ENCODE data around the gene CNMD.

The CNMD gene

GRCh38 chr13:52739468-52740071, at the start of gene CNMD:
CNMD (minus strand) TSS chr13:52739820; CDS start chr13:52739701, 119 bp downstream.
- Histone ChIP-seq H3K4me1 (ENCODE audit: insufficient read depth, low read length) (peaks cover 14% of the 10 kb centered on the region), H3K9me3 (ENCODE audit: low read length) (no peaks in the 10 kb centered on the region), H2AFZ (ENCODE audit: low read depth, low read length) (no peak within 1 kb of the TSS), H3K4me3 (ENCODE audit: low read length) (no peak within 1 kb of the TSS), H3K36me3 (ENCODE audit: insufficient read depth, low read length) (no peaks in the 10 kb centered on the region), H3K27me3 (ENCODE audit: insufficient read depth, low read length) (no peaks in the 10 kb centered on the region)

DNA sequence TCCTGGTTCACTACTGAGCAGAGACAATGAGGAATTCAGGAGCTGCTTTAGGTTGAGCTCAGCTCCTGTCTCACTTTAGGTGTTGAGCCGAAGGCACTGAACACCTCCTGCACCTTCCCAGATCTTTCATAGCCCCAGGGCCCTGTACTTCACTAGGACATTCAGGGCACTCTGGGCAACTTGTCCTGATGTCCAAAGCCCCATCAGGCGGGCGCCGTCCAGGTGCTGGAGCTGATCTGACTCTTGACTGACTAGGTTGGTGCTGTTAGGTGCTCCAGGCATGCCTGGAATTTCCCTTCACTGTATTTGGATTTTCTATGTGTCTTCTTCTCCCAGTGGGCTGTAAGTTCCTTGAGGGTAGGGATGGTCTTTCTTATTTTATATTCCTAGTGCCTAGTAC, 48.4 kb upstream of the CNMD start:
- Histone ChIP-seq H3K4me1 (ENCODE audit: insufficient read depth, low read length) (peaks cover 19% of the 10 kb centered on the region), H3K4me3 (ENCODE audit: low read length) (no peak overlapping the region), H2AFZ (ENCODE audit: low read depth, low read length) (no peak overlapping the region), H3K27me3 (ENCODE audit: insufficient read depth, low read length) (peaks cover 5% of the 10 kb centered on the region), H3K9me3 (ENCODE audit: low read length) (no peaks in the 10 kb centered on the region), H3K36me3 (ENCODE audit: insufficient read depth, low read length) (no peaks in the 10 kb centered on the region)

GRCh38 chr13:52787235-52787634, 47.6 kb upstream of the CNMD start:
- peaks cover 10% of the 10 kb centered on the region for H3K27me3 ChIP-seq (ENCODE audit: insufficient read depth, low read length)
- no peaks in the 10 kb centered on the region for H3K36me3 ChIP-seq (ENCODE audit: insufficient read depth, low read length)
- H3K4me1 ChIP-seq (ENCODE audit: insufficient read depth, low read length), result peaks cover 19% of the 10 kb centered on the region
- H3K9me3 ChIP-seq (ENCODE audit: low read length), result no peaks in the 10 kb centered on the region
- H3K4me3 ChIP-seq (ENCODE audit: low read length), result no peak overlapping the region
- H2AFZ ChIP-seq (ENCODE audit: low read depth, low read length), result no peak overlapping the region

- H3K9me3 ChIP-seq (ENCODE audit: low read length), result no peaks in the 10 kb centered on the region
Observed at GRCh38 chr13:52786766-52787165, 47.1 kb upstream of the CNMD start.

DNA sequence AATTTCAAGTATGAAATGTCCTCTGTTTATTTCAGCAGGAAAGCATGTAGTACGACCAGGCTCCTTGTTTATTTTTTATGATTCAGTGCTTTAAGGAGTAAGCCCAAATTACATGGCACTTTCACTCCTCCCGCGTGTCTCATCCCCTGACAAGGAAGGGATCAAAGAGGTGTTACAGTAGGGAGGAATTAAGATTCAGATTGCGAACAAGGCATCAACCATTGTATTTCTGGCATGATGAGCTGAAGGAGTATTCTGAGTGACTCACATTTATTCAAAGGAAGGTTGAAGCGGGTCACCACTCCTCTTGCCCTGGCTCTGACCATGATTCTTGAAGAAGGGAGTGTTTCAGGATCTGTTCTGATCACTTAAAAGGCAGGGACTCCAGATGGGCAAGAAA, 46.1 kb upstream of the CNMD start:
- Histone ChIP-seq H3K36me3 (ENCODE audit: insufficient read depth, low read length) (no peaks in the 10 kb centered on the region), H2AFZ (ENCODE audit: low read depth, low read length) (no peak overlapping the region), H3K4me3 (ENCODE audit: low read length) (no peak overlapping the region), H3K27me3 (ENCODE audit: insufficient read depth, low read length) (peaks cover 15% of the 10 kb centered on the region), H3K9me3 (ENCODE audit: low read length) (no peaks in the 10 kb centered on the region), H3K4me1 (ENCODE audit: insufficient read depth, low read length) (peaks cover 19% of the 10 kb centered on the region)

More at GRCh38 chr13:52786766-52787165, 47.1 kb upstream of the CNMD start:
- H3K4me1 ChIP-seq (ENCODE audit: insufficient read depth, low read length), result peaks cover 19% of the 10 kb centered on the region
- H3K4me3 ChIP-seq (ENCODE audit: low read length), result no peak overlapping the region
- H3K36me3 ChIP-seq (ENCODE audit: insufficient read depth, low read length), result no peaks in the 10 kb centered on the region
- H3K27me3 ChIP-seq (ENCODE audit: insufficient read depth, low read length), result peaks cover 10% of the 10 kb centered on the region
- no peak overlapping the region for H2AFZ ChIP-seq (ENCODE audit: low read depth, low read length)

- H3K36me3 ChIP-seq (ENCODE audit: insufficient read depth, low read length), result no peaks in the 10 kb centered on the region
- no peak overlapping the region for H2AFZ ChIP-seq (ENCODE audit: low read depth, low read length)
- no peaks in the 10 kb centered on the region for H3K9me3 ChIP-seq (ENCODE audit: low read length)
- H3K4me3 ChIP-seq (ENCODE audit: low read length), result no peak overlapping the region
- peaks cover 15% of the 10 kb centered on the region for H3K27me3 ChIP-seq (ENCODE audit: insufficient read depth, low read length)
- peaks cover 19% of the 10 kb centered on the region for H3K4me1 ChIP-seq (ENCODE audit: insufficient read depth, low read length)
Observed at GRCh38 chr13:52784591-52785340, 45.1 kb upstream of the CNMD start.

DNA sequence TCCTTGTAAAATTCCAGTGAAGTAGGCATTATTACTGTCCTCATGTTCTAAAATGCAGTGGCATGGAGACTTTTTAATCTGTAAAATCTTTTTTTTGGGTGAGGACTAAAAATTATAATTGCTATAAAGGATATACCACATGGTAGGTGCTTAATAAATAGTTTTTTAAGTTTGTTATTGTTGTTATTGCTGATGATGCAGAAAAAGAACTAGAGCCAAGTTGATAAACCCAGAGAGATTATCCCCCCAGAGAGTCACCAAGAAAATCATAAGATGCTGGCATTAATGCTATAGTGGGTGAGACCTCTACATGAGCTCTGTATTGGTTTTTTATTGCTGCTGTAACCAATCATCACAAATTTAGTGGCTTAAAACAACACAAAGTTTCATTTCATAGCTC, 44.3 kb upstream of the CNMD start:
- Histone ChIP-seq H3K4me3 (ENCODE audit: low read length) (no peak overlapping the region), H3K9me3 (ENCODE audit: low read length) (no peaks in the 10 kb centered on the region), H3K4me1 (ENCODE audit: insufficient read depth, low read length) (peaks cover 19% of the 10 kb centered on the region), H2AFZ (ENCODE audit: low read depth, low read length) (no peak overlapping the region), H3K27me3 (ENCODE audit: insufficient read depth, low read length) (peaks cover 18% of the 10 kb centered on the region), H3K36me3 (ENCODE audit: insufficient read depth, low read length) (no peaks in the 10 kb centered on the region)

- H3K36me3 ChIP-seq (ENCODE audit: insufficient read depth, low read length), result no peaks in the 10 kb centered on the region
- H3K4me3 ChIP-seq (ENCODE audit: low read length), result no peak overlapping the region
- H3K9me3 ChIP-seq (ENCODE audit: low read length), result no peaks in the 10 kb centered on the region
- peaks cover 21% of the 10 kb centered on the region for H3K27me3 ChIP-seq (ENCODE audit: insufficient read depth, low read length)
- no peak overlapping the region for H2AFZ ChIP-seq (ENCODE audit: low read depth, low read length)
- peaks cover 19% of the 10 kb centered on the region for H3K4me1 ChIP-seq (ENCODE audit: insufficient read depth, low read length)
Observed at GRCh38 chr13:52782471-52783448, 43.1 kb upstream of the CNMD start.

DNA sequence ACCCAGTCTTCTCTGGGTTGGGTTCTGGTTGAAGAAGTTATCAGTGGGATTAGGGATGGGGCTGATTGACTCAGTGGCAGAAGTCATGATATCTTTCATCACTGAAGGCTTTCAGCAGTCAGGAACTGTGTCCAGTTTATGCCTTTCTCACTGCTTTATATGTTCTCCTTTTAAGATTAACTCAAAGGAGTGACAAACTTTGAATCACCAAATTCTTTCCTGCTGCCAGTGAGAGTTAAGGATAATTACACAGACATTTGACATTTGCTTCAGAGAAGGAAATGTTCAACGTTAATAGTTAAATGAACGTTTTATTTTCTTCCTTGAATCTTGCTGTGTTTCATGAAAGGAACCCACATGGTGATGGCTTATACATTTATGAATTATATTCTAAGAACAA, 41.0 kb upstream of the CNMD start:
- Histone ChIP-seq H3K9me3 (ENCODE audit: low read length) (no peaks in the 10 kb centered on the region), H3K4me1 (ENCODE audit: insufficient read depth, low read length) (peaks cover 7% of the 10 kb centered on the region), H3K36me3 (ENCODE audit: insufficient read depth, low read length) (no peaks in the 10 kb centered on the region), H3K4me3 (ENCODE audit: low read length) (no peak overlapping the region), H3K27me3 (ENCODE audit: insufficient read depth, low read length) (peaks cover 25% of the 10 kb centered on the region), H2AFZ (ENCODE audit: low read depth, low read length) (no peak overlapping the region)

GRCh38 chr13:52780092-52780491, 40.5 kb upstream of the CNMD start:
- no peak overlapping the region for H2AFZ ChIP-seq (ENCODE audit: low read depth, low read length)
- H3K36me3 ChIP-seq (ENCODE audit: insufficient read depth, low read length), result no peaks in the 10 kb centered on the region
- H3K4me1 ChIP-seq (ENCODE audit: insufficient read depth, low read length), result peaks cover 4% of the 10 kb centered on the region
- no peak overlapping the region for H3K4me3 ChIP-seq (ENCODE audit: low read length)
- no peaks in the 10 kb centered on the region for H3K9me3 ChIP-seq (ENCODE audit: low read length)
- H3K27me3 ChIP-seq (ENCODE audit: insufficient read depth, low read length), result peaks cover 25% of the 10 kb centered on the region

DNA sequence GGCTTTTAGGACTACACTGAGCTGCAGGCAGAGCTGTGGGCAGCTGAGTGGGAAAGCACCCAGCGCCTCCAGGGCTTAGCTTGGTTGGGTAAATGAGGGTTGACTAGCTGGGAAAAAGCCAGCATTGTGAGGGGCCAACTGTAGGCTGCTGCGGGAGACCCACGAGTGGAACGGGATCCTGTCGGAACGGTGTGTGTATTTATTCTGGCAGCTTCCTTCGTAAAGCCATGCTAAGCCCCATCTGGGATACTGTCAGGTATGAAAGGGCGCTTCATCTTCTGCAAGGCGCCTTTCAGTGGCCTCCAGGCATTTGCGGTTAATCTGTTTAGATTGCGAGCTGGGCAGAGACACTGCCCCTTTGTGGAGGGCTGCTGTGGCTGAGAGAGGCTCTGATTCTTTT, 39.5 kb upstream of the CNMD start:
- Histone ChIP-seq H3K4me1 (ENCODE audit: insufficient read depth, low read length) (peaks cover 3% of the 10 kb centered on the region), H3K4me3 (ENCODE audit: low read length) (no peak overlapping the region), H3K36me3 (ENCODE audit: insufficient read depth, low read length) (no peaks in the 10 kb centered on the region), H3K27me3 (ENCODE audit: insufficient read depth, low read length) (peaks cover 25% of the 10 kb centered on the region), H3K9me3 (ENCODE audit: low read length) (no peaks in the 10 kb centered on the region), H2AFZ (ENCODE audit: low read depth, low read length) (no peak overlapping the region)

- no peak overlapping the region for H3K4me3 ChIP-seq (ENCODE audit: low read length)
- peaks cover 3% of the 10 kb centered on the region for H3K4me1 ChIP-seq (ENCODE audit: insufficient read depth, low read length)
- no peak overlapping the region for H2AFZ ChIP-seq (ENCODE audit: low read depth, low read length)
- H3K27me3 ChIP-seq (ENCODE audit: insufficient read depth, low read length), result peaks cover 19% of the 10 kb centered on the region
- H3K36me3 ChIP-seq (ENCODE audit: insufficient read depth, low read length), result no peaks in the 10 kb centered on the region
- H3K9me3 ChIP-seq (ENCODE audit: low read length), result no peaks in the 10 kb centered on the region
Observed at GRCh38 chr13:52776726-52777125, 37.1 kb upstream of the CNMD start.

- Histone ChIP-seq H3K4me1 (ENCODE audit: insufficient read depth, low read length) (peaks cover 3% of the 10 kb centered on the region), H3K4me3 (ENCODE audit: low read length) (no peak overlapping the region), H3K36me3 (ENCODE audit: insufficient read depth, low read length) (no peaks in the 10 kb centered on the region), H3K27me3 (ENCODE audit: insufficient read depth, low read length) (peaks cover 14% of the 10 kb centered on the region), H2AFZ (ENCODE audit: low read depth, low read length) (no peak overlapping the region), H3K9me3 (ENCODE audit: low read length) (no peaks in the 10 kb centered on the region)
Observed at GRCh38 chr13:52775511-52775910, 35.9 kb upstream of the CNMD start.

All from neuron (in vitro differentiated cells).